ENCODE results near the gene MAN2C1.
"Not testable (repeated sequence)": the region's sequence is repeated elsewhere in the genome, so short reads cannot be mapped to it uniquely, and the experiment has no call there.

The MAN2C1 gene

GRCh38 chr15:75361361-75361988 lies 6.9 kb downstream of the MAN2C1 start:
- in situ Hi-C loops (cut with MboI; ENCODE audit: low sequenced_read_pairs), result no loop called here

- in situ Hi-C loops (cut with MboI; ENCODE audit: low sequenced_read_pairs), result no loop called here
Measured at GRCh38 chr15:75360856-75361255, 7.6 kb downstream of the MAN2C1 start.

- in situ Hi-C loops (cut with MboI; ENCODE audit: low sequenced_read_pairs), result no loop called here
Measured at GRCh38 chr15:75360391-75360790, 8.0 kb downstream of the MAN2C1 start.

GRCh38 chr15:75359537-75360250 lies 8.7 kb downstream of the MAN2C1 start:
- in situ Hi-C loops (cut with MboI; ENCODE audit: low sequenced_read_pairs), result no loop called here

GRCh38 chr15:75358771-75359536 lies 9.5 kb downstream of the MAN2C1 start:
- in situ Hi-C loops (cut with MboI; ENCODE audit: low sequenced_read_pairs), result no loop called here

GRCh38 chr15:75357976-75358673 lies 10.3 kb downstream of the MAN2C1 start:
- in situ Hi-C loops (cut with MboI; ENCODE audit: low sequenced_read_pairs), result no loop called here

GRCh38 chr15:75356517-75356916 lies 11.9 kb downstream of the MAN2C1 start:
- in situ Hi-C loops (cut with MboI; ENCODE audit: low sequenced_read_pairs), result no loop called here

GRCh38 chr15:75356006-75356405 lies 12.4 kb downstream of the MAN2C1 start:
- in situ Hi-C loops (cut with MboI; ENCODE audit: low sequenced_read_pairs), result no loop called here

- in situ Hi-C loops (cut with MboI; ENCODE audit: low sequenced_read_pairs), result no loop called here
Measured at GRCh38 chr15:75355369-75355768, 13.0 kb downstream of the MAN2C1 start.

- in situ Hi-C loops (cut with MboI; ENCODE audit: low sequenced_read_pairs), result no loop called here
Measured at GRCh38 chr15:75354454-75354853, 14.0 kb downstream of the MAN2C1 start.

GRCh38 chr15:75353604-75354003 lies 14.8 kb downstream of the MAN2C1 start:
- in situ Hi-C loops (cut with MboI; ENCODE audit: low sequenced_read_pairs), result no loop called here

- in situ Hi-C loops (cut with MboI; ENCODE audit: low sequenced_read_pairs), result no loop called here
Measured at GRCh38 chr15:75352186-75353080, 16.0 kb downstream of the MAN2C1 start.

GRCh38 chr15:75350601-75351361 lies 17.6 kb downstream of the MAN2C1 start:
- in situ Hi-C loops (cut with MboI; ENCODE audit: low sequenced_read_pairs), result no loop called here

GRCh38 chr15:75349851-75350588 lies 18.4 kb downstream of the MAN2C1 start:
- in situ Hi-C loops (cut with MboI; ENCODE audit: low sequenced_read_pairs), result no loop called here

- in situ Hi-C loops (cut with MboI; ENCODE audit: low sequenced_read_pairs), result not testable (repeated sequence)
Measured at GRCh38 chr15:75349351-75349669, 19.1 kb downstream of the MAN2C1 start.

GRCh38 chr15:75348562-75349350 lies 19.7 kb downstream of the MAN2C1 start:
- in situ Hi-C loops (cut with MboI; ENCODE audit: low sequenced_read_pairs), result no loop called here

- in situ Hi-C loops (cut with MboI; ENCODE audit: low sequenced_read_pairs), result no loop called here
Measured at GRCh38 chr15:75348034-75348561, 20.3 kb downstream of the MAN2C1 start.

Data from hTERT RPE-1 (cell line).